ENCODE data around the gene AKAP6. TPM values are rescaled to one million over a fixed set of nuclear protein-coding genes. Genes with fewer than 3 reads are reported as not detected.

AKAP6 gene
- total RNA-seq, 2 donors from 2014 or later = 112 to 117 TPM

DNA sequence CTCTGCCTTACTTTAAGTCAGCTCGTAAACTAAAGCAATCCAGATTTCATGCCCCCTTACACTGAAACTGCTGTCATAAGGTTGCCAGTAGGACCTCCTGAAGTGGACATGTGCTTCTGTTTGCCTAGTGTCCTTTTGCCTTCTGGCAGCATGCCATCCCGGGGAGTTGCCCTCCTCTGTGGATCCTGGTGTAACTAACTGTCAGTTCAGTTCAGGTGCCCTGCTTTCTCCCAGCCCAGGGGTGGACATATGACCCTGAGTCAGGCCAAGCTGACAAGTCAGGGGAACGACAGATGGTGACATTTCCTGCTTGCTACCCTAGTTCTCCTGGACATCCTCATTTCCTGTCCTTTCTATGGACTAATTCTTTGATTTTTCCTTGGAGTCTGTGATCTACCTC is 25.6 kb downstream of the AKAP6 start:
- Histone ChIP-seq H3K4me1 (no peaks in the 10 kb centered on the region), H3K27me3 (no peaks in the 10 kb centered on the region), H3K27ac (no peak overlapping the region), H3K9me3 (no peaks in the 10 kb centered on the region), H3K4me3 (no peak overlapping the region), H3K36me3 (no peaks in the 10 kb centered on the region)
- no peak for DNase-seq (ENCODE audit: low spot score)
- TF ChIP-seq CTCF (IDR thresholded peaks at IDR 0.05) = no peak

- TF ChIP-seq CTCF (IDR thresholded peaks at IDR 0.05) = no peak
- H3K36me3 ChIP-seq = no peaks in the 10 kb centered on the region
These were observed 29.7 kb downstream of the AKAP6 start for GRCh38 chr14:32358781-32359180.

DNA sequence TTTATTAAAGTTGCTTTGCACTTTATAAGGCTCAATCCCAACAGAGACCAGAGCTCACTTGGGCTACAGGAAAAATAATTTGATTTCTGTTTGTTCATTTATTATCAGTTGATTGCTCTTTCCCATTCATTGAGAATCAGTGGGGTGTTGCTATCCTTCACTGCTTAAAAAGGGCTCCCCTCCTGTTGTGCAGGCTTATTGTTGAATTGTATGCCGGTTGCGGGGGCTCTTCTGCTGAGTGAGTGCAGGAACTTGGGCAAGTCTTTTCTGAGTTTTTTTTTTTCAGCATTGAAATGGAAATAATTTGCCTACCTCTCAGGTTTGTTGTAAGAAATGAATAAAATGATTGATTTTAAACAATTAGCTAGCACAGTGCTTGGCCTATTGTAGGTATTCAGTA is 32.6 kb downstream of the AKAP6 start:
- Histone ChIP-seq H3K27me3 (no peaks in the 10 kb centered on the region), H3K36me3 (no peaks in the 10 kb centered on the region), H3K9me3 (no peaks in the 10 kb centered on the region), H3K4me1 (peaks cover 0 to 16% of the 10 kb centered on the region in 2 donors), H3K27ac (no peak overlapping the region), H3K4me3 (no peak overlapping the region)
- no peak for TF ChIP-seq CTCF (IDR thresholded peaks at IDR 0.05)
- no peak for DNase-seq (ENCODE audit: low spot score)

More at GRCh38 chr14:32358781-32359180, 29.7 kb downstream of the AKAP6 start:
- Histone ChIP-seq H3K27me3 (no peaks in the 10 kb centered on the region), H3K4me1 (no peaks in the 10 kb centered on the region), H3K4me3 (no peak overlapping the region), H3K27ac (no peak overlapping the region), H3K9me3 (no peaks in the 10 kb centered on the region)
- no peak for DNase-seq (ENCODE audit: low spot score)

GRCh38 chr14:32363761-32364160 is 34.7 kb downstream of the AKAP6 start:
- Histone ChIP-seq H3K36me3 (no peaks in the 10 kb centered on the region), H3K27me3 (no peaks in the 10 kb centered on the region), H3K4me1 (peaks cover 0 to 26% of the 10 kb centered on the region in 2 donors), H3K27ac (no peak overlapping the region), H3K4me3 (no peak overlapping the region), H3K9me3 (no peaks in the 10 kb centered on the region)
- no peak for TF ChIP-seq CTCF (IDR thresholded peaks at IDR 0.05)
- DNase-seq (ENCODE audit: low spot score) = no peak

DNA sequence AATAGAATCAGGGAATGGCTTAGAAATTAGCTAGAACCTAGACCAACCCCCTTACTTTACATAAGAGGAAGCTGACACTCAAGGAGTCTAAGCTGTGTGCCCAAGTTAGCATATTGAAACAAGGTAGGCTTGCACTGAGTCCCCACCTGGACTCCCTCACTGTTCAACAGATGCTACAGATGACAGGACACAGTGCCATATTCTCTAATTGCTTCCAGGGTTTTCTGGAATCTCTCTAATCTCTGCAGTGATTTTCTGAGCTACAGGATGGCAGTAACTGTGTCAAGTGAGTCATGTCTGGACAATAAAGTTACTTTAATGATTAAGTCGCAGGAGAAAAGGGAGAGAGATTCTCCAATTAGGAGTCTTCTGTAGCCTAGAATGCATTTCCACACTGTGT is 35.8 kb downstream of the AKAP6 start:
- H3K27me3 ChIP-seq = no peaks in the 10 kb centered on the region
- TF ChIP-seq CTCF (IDR thresholded peaks at IDR 0.05) = no peak
- no peaks in the 10 kb centered on the region for H3K9me3 ChIP-seq
- no peak for DNase-seq (ENCODE audit: low spot score)
- no peaks in the 10 kb centered on the region for H3K36me3 ChIP-seq
- H3K27ac ChIP-seq = no peak overlapping the region
- no peak overlapping the region for H3K4me3 ChIP-seq
- peaks cover 0 to 26% of the 10 kb centered on the region in 2 donors for H3K4me1 ChIP-seq

DNA sequence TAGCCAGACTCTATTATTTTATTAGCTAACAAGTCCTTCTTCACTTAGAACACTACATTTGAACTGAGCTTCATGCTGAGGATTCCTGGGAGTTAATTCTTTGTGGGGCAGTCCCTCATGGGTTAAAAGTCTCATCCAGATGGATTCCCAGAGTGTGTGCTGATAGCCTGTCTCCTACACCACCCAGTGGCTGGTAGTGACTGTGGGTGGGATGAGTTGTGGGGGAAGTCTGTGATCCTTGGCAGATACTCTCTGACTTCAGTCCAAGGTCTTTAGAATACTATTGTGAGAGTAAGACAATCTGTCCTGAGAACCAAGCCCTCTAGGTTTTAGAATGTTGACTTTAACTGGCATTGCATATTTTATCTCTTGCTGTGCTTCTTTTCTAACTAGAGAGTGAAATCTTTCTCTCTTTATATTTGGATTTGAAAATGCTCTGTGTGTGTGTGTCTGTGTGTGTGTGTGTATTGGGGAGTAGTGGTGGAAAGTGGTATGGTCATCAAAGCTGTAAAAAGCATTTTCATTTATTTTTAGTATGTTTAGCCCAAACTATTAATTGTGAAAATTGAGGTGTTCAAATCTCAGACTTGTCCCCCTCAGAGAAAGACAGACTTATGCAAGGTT is 37.3 kb downstream of the AKAP6 start:
- peak in 1 of 2 donors; percentile 26 for TF ChIP-seq CTCF (IDR thresholded peaks at IDR 0.05)
- Histone ChIP-seq H3K36me3 (no peaks in the 10 kb centered on the region), H3K27ac (peak overlapping the region in 1 of 2 donors; percentile 36), H3K27me3 (no peaks in the 10 kb centered on the region), H3K4me3 (no peak overlapping the region), H3K9me3 (no peaks in the 10 kb centered on the region), H3K4me1 (peaks cover 0 to 26% of the 10 kb centered on the region in 2 donors)
- no peak for DNase-seq (ENCODE audit: low spot score)

Data from right atrium auricular region (tissue), 2 donors.